ENCODE results near the gene EPN1. TPM values are rescaled to one million over a fixed set of nuclear protein-coding genes. Genes with fewer than 3 reads are reported as not detected.

Gene EPN1
- total and polyA plus RNA-seq, 12 donors, result 20.1 to 235 (median 141) TPM

- no peaks in the 10 kb centered on the region for H3K27me3 ChIP-seq
- H3K27ac ChIP-seq, result no peak overlapping the region
- TF ChIP-seq, protein P1, sequence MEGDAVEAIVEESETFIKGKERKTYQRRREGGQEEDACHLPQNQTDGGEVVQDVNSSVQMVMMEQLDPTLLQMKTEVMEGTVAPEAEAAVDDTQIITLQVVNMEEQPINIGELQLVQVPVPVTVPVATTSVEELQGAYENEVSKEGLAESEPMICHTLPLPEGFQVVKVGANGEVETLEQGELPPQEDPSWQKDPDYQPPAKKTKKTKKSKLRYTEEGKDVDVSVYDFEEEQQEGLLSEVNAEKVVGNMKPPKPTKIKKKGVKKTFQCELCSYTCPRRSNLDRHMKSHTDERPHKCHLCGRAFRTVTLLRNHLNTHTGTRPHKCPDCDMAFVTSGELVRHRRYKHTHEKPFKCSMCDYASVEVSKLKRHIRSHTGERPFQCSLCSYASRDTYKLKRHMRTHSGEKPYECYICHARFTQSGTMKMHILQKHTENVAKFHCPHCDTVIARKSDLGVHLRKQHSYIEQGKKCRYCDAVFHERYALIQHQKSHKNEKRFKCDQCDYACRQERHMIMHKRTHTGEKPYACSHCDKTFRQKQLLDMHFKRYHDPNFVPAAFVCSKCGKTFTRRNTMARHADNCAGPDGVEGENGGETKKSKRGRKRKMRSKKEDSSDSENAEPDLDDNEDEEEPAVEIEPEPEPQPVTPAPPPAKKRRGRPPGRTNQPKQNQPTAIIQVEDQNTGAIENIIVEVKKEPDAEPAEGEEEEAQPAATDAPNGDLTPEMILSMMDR (IDR thresholded peaks at IDR 0.05), result no peak
- no peak for TF ChIP-seq POLR2A (IDR thresholded peaks at IDR 0.05)
- DNase-seq, result peak in 1 of 7 donors; percentile 14
- H3K9me3 ChIP-seq (replicated peaks in 1 of 3), result no peaks in the 10 kb centered on the region
- no peak overlapping the region for H3K4me3 ChIP-seq
- intact Hi-C loops (cut with DNase I), result no loop called here
- peaks cover 0 to 84% of the 10 kb centered on the region in 2 donors for H3K36me3 ChIP-seq (replicated peaks in 1 of 2)
- 89 to 95% (median 91%) methylated on average over 13 to 25 of the region's 25 CpGs for WGBS, 4 donors
- H3K4me1 ChIP-seq (replicated peaks in 1 of 2), result no peaks in the 10 kb centered on the region
These were observed 15.2 kb downstream of the EPN1 start for GRCh38 chr19:55690109-55690768.

GRCh38 chr19:55690769-55691545 lies 15.9 kb downstream of the EPN1 start:
- peaks cover 0 to 84% of the 10 kb centered on the region in 2 donors for H3K36me3 ChIP-seq (replicated peaks in 1 of 2)
- intact Hi-C loops (cut with DNase I), result no loop called here

DNA sequence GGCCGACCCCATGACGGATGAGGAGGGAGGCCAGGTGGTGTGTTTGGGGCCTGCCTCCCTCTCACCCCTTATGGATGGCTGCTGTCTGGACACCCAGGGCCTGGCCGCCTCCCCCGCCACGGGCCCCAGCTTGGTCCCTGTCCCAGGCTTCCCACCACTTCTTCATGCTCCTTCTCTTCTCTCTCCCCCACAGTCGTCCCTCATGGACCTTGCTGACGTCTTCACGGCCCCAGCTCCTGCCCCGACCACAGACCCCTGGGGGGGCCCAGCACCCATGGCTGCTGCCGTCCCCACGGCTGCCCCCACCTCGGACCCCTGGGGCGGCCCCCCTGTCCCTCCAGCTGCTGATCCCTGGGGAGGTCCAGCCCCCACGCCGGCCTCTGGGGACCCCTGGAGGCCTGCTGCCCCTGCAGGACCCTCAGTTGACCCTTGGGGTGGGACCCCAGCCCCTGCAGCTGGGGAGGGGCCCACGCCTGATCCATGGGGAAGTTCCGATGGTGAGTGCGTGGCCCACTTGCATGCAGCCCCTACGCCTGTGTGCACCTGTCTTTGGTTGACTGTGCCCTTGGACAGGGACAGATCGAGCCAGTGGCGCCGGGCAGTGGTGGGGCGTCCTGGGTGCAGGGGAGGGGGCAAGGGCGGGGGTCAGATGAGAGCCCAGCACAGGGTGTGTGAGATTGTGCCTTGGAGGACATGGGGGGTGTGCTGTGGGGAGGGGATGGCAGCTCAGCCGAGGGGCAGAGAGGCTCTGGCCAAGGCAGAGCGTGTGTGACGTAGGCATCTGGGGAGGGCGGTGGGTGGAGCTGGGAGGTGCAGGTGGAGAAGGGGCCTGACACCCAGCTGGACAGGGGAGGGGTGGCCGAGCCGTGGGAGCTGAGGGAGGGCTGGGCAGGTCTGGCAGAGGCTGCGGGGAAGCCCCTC lies 16.8 kb downstream of the EPN1 start:
- H3K9me3 ChIP-seq (replicated peaks in 1 of 3), result no peaks in the 10 kb centered on the region
- no peak for TF ChIP-seq POLR2A (IDR thresholded peaks at IDR 0.05)
- TF ChIP-seq, protein P1 (IDR thresholded peaks at IDR 0.05), result no peak
- intact Hi-C loops (cut with DNase I), result no loop called here
- no peaks in the 10 kb centered on the region for H3K27me3 ChIP-seq
- H3K4me3 ChIP-seq, result no peak overlapping the region
- H3K27ac ChIP-seq, result no peak overlapping the region
- H3K36me3 ChIP-seq (replicated peaks in 1 of 2), result peaks cover 0 to 87% of the 10 kb centered on the region in 2 donors
- WGBS, 4 donors, result 86 to 93% (median 93%) methylated on average over 15 to 31 of the region's 31 CpGs
- DNase-seq, result peak in 1 of 7 donors; percentile 17
- no peaks in the 10 kb centered on the region for H3K4me1 ChIP-seq (replicated peaks in 1 of 2)

More at GRCh38 chr19:55690769-55691545, 15.9 kb downstream of the EPN1 start:
- H3K27me3 ChIP-seq, result no peaks in the 10 kb centered on the region
- H3K27ac ChIP-seq, result no peak overlapping the region
- WGBS, 4 donors, result 92 to 95% (median 94%) methylated on average over 23 to 31 of the region's 31 CpGs
- no peak for TF ChIP-seq POLR2A (IDR thresholded peaks at IDR 0.05)
- TF ChIP-seq, protein P1 (IDR thresholded peaks at IDR 0.05), result no peak
- DNase-seq, result peak in 1 of 7 donors; percentile 13
- H3K4me1 ChIP-seq (replicated peaks in 1 of 2), result no peaks in the 10 kb centered on the region
- no peak overlapping the region for H3K4me3 ChIP-seq
- H3K9me3 ChIP-seq (replicated peaks in 1 of 3), result no peaks in the 10 kb centered on the region

- DNase-seq, result peak in 1 of 7 donors; percentile 17
- TF ChIP-seq POLR2A (IDR thresholded peaks at IDR 0.05), result no peak
- TF ChIP-seq, protein P1 (IDR thresholded peaks at IDR 0.05), result no peak
- Histone ChIP-seq H3K27ac (no peak overlapping the region), H3K4me1 (replicated peaks in 1 of 2) (no peaks in the 10 kb centered on the region), H3K36me3 (replicated peaks in 1 of 2) (peaks cover 0 to 88% of the 10 kb centered on the region in 2 donors), H3K27me3 (no peaks in the 10 kb centered on the region), H3K9me3 (replicated peaks in 1 of 3) (no peaks in the 10 kb centered on the region), H3K4me3 (no peak overlapping the region)
- WGBS, 4 donors, result 93 to 95% (median 94%) methylated on average over 11 to 19 of the region's 19 CpGs
- intact Hi-C loops (cut with DNase I), result no loop called here
These were observed 17.7 kb downstream of the EPN1 start for GRCh38 chr19:55692681-55693081.
